HG03342 (cell line): ENCODE data around the gene DNAJA3.
"Not testable (repeated sequence)": the region's sequence is repeated elsewhere in the genome, so short reads cannot be mapped to it uniquely, and the experiment has no call there.

Experiments used
- ATAC-seq: cut with Tn5 transposase; IDR thresholded peaks from one replicate; pipeline ENCODE4 v1.9.1; 2021; ENCODE audit warnings: mild to moderate bottlenecking, moderate library complexity; ENCODE audit not compliant: unreplicated experiment

The DNAJA3 gene

GRCh38 chr16:4386951-4387565 is 38.6 kb upstream of the DNAJA3 start:
- no peak for ATAC-seq

- ATAC-seq: no peak
Observed at GRCh38 chr16:4387781-4388180, 37.9 kb upstream of the DNAJA3 start.

- ATAC-seq: no peak
Observed at GRCh38 chr16:4388271-4389021, 37.2 kb upstream of the DNAJA3 start.

- no peak for ATAC-seq
Observed at GRCh38 chr16:4389051-4389955, 36.4 kb upstream of the DNAJA3 start.

GRCh38 chr16:4390266-4391260 is 35.1 kb upstream of the DNAJA3 start:
- ATAC-seq: no peak

- no peak for ATAC-seq
Observed at GRCh38 chr16:4391631-4392381, 33.9 kb upstream of the DNAJA3 start.

- ATAC-seq: no peak
Observed at GRCh38 chr16:4392382-4393239, 33.1 kb upstream of the DNAJA3 start.

- ATAC-seq: no peak
Observed at GRCh38 chr16:4393240-4393600, 32.4 kb upstream of the DNAJA3 start.

- ATAC-seq: not testable (repeated sequence)
Observed at GRCh38 chr16:4393850-4394249, 31.8 kb upstream of the DNAJA3 start.

GRCh38 chr16:4395055-4395726 is 30.5 kb upstream of the DNAJA3 start:
- ATAC-seq: no peak

- no peak for ATAC-seq
Observed at GRCh38 chr16:4399001-4399730, 26.5 kb upstream of the DNAJA3 start.

- ATAC-seq: no peak
Observed at GRCh38 chr16:4401094-4401501, 24.6 kb upstream of the DNAJA3 start.

- no peak for ATAC-seq
Observed at GRCh38 chr16:4401510-4401909, 24.2 kb upstream of the DNAJA3 start.

- no peak for ATAC-seq
Observed at GRCh38 chr16:4402439-4403132, 23.1 kb upstream of the DNAJA3 start.

GRCh38 chr16:4403133-4403949 is 22.3 kb upstream of the DNAJA3 start:
- no peak for ATAC-seq
